GM21737 (cell line): ENCODE measurements around the gene CXCR6.

Experiments used
- ATAC-seq: cut with Tn5 transposase; IDR thresholded peaks from one replicate; pipeline ENCODE4 v1.9.1; 2021; ENCODE audit warnings: mild to moderate bottlenecking, moderate library complexity; ENCODE audit not compliant: unreplicated experiment

Gene CXCR6

GRCh38 chr3:45921158-45922038 lies 21.9 kb upstream of the CXCR6 start:
- ATAC-seq, result no peak

- no peak for ATAC-seq
Observed at GRCh38 chr3:45922039-45922326, 21.3 kb upstream of the CXCR6 start.

- ATAC-seq, result no peak
Observed at GRCh38 chr3:45922950-45923590, 20.2 kb upstream of the CXCR6 start.

GRCh38 chr3:45923755-45924154 lies 19.5 kb upstream of the CXCR6 start:
- no peak for ATAC-seq

GRCh38 chr3:45927881-45928280 lies 15.4 kb upstream of the CXCR6 start:
- no peak for ATAC-seq

GRCh38 chr3:45929042-45929679 lies 14.1 kb upstream of the CXCR6 start:
- ATAC-seq, result no peak

GRCh38 chr3:45931496-45931895 lies 11.8 kb upstream of the CXCR6 start:
- no peak for ATAC-seq

- no peak for ATAC-seq
Observed at GRCh38 chr3:45932112-45932511, 11.2 kb upstream of the CXCR6 start.

- no peak for ATAC-seq
Observed at GRCh38 chr3:45933591-45933990, 9.7 kb upstream of the CXCR6 start.

GRCh38 chr3:45936261-45936660 lies 7.0 kb upstream of the CXCR6 start:
- no peak for ATAC-seq

GRCh38 chr3:45937206-45938042 lies 5.8 kb upstream of the CXCR6 start:
- ATAC-seq, result no peak

- no peak for ATAC-seq
Observed at GRCh38 chr3:45938043-45938435, 5.2 kb upstream of the CXCR6 start.

GRCh38 chr3:45938864-45939263 lies 4.4 kb upstream of the CXCR6 start:
- no peak for ATAC-seq

- ATAC-seq, result no peak
Observed at GRCh38 chr3:45939341-45939771, 3.9 kb upstream of the CXCR6 start.

GRCh38 chr3:45940004-45940780 lies 3.1 kb upstream of the CXCR6 start:
- no peak for ATAC-seq

- no peak for ATAC-seq
Observed at GRCh38 chr3:45940781-45941365, 2.4 kb upstream of the CXCR6 start.

- no peak for ATAC-seq
Observed at GRCh38 chr3:45942051-45942825, 1.0 kb upstream of the CXCR6 start.

- no peak for ATAC-seq
Observed at GRCh38 chr3:45944830-45945620, 1.8 kb downstream of the CXCR6 start.
